Measurements from ENCODE around the gene UBA52. TPM values are rescaled to one million over a fixed set of nuclear protein-coding genes. Genes with fewer than 3 reads are reported as not detected.

The UBA52 gene
- total and polyA plus RNA-seq, 2 of the 13 experiments (the other 11 are each of a cell fraction or from before 2014, with no cell fraction given) = 959 to 1,782 TPM

DNA sequence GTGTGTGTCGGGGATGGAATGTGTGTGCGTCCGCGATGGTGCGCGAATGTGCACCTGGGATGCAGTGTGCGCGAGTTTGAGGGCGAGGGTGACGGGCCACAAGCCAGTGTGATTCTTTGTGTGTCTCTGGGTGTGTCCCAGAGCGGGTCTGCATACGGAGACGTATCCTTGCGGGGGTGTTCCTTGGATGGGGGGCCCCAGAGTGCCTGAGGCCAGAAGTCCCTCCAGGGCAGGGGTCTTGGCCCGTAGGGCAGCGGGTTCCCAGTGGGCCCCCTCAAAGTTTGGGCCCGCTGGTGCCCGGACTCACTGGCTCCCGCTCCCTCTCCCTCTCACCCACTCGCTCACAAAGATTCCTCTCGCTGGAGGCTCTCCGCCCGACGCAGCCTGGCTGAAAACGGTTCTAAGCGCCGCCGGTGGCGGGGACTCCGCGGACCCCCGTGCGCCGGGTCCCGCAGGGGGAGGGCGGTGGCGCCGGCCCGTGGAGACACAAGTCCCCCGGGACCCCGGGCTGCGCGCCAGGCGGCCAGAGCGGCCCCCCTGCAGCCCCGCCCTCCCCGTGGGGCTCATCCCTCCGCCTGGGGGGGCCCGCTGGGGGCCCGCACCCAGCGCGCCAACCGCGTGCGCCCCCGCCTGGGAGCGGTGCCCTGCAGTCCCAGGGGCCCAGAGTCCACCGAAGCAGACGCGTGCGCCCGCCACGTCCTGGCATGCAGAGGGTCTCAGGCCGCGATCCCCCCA lies 34.1 kb downstream of the UBA52 start:
- ATAC-seq (no peak), FAIRE-seq (no peak)
- TF ChIP-seq, protein P1, sequence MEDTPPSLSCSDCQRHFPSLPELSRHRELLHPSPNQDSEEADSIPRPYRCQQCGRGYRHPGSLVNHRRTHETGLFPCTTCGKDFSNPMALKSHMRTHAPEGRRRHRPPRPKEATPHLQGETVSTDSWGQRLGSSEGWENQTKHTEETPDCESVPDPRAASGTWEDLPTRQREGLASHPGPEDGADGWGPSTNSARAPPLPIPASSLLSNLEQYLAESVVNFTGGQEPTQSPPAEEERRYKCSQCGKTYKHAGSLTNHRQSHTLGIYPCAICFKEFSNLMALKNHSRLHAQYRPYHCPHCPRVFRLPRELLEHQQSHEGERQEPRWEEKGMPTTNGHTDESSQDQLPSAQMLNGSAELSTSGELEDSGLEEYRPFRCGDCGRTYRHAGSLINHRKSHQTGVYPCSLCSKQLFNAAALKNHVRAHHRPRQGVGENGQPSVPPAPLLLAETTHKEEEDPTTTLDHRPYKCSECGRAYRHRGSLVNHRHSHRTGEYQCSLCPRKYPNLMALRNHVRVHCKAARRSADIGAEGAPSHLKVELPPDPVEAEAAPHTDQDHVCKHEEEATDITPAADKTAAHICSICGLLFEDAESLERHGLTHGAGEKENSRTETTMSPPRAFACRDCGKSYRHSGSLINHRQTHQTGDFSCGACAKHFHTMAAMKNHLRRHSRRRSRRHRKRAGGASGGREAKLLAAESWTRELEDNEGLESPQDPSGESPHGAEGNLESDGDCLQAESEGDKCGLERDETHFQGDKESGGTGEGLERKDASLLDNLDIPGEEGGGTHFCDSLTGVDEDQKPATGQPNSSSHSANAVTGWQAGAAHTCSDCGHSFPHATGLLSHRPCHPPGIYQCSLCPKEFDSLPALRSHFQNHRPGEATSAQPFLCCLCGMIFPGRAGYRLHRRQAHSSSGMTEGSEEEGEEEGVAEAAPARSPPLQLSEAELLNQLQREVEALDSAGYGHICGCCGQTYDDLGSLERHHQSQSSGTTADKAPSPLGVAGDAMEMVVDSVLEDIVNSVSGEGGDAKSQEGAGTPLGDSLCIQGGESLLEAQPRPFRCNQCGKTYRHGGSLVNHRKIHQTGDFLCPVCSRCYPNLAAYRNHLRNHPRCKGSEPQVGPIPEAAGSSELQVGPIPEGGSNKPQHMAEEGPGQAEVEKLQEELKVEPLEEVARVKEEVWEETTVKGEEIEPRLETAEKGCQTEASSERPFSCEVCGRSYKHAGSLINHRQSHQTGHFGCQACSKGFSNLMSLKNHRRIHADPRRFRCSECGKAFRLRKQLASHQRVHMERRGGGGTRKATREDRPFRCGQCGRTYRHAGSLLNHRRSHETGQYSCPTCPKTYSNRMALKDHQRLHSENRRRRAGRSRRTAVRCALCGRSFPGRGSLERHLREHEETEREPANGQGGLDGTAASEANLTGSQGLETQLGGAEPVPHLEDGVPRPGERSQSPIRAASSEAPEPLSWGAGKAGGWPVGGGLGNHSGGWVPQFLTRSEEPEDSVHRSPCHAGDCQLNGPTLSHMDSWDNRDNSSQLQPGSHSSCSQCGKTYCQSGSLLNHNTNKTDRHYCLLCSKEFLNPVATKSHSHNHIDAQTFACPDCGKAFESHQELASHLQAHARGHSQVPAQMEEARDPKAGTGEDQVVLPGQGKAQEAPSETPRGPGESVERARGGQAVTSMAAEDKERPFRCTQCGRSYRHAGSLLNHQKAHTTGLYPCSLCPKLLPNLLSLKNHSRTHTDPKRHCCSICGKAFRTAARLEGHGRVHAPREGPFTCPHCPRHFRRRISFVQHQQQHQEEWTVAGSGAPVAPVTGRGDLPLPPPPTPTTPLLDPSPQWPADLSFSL (CRISPR knock-in tag; IDR thresholded peaks at IDR 0.05) = peak; percentile 67
- TF ChIP-seq ZSCAN12 (CRISPR knock-in tag; IDR thresholded peaks at IDR 0.05) (no peak), MED1 (CRISPR knock-in tag; IDR thresholded peaks at IDR 0.05) (peak; percentile 14; the same call in 1 of the 2 replicates), ZNF160 (CRISPR knock-in tag; IDR thresholded peaks at IDR 0.05) (0 out of 2 replicates have a peak, but pooled peaks have one; percentile 4), IKZF4 (CRISPR knock-in tag; IDR thresholded peaks at IDR 0.05; ENCODE audit: borderline replicate concordance, low read depth, not compliant biosample characterization) (no peak), GABPA (IDR thresholded peaks at IDR 0.05; ENCODE audit: low read depth, low read length) (no peak), GABPA (CRISPR knock-in tag; IDR thresholded peaks at IDR 0.05; ENCODE audit: low read depth) (no peak), TAF15 (IDR thresholded peaks at IDR 0.05; ENCODE audit: low read depth, low read length, poor library complexity, severe bottlenecking) (peak; percentile 29), SIX1 (CRISPR knock-in tag; IDR thresholded peaks at IDR 0.05; ENCODE audit: borderline replicate concordance) (no peak), THAP11 (CRISPR knock-in tag; IDR thresholded peaks at IDR 0.05) (0 out of 2 replicates have a peak, but pooled peaks have one; percentile 18), ZBTB7A (CRISPR knock-in tag; IDR thresholded peaks at IDR 0.05) (peak; percentile 71), PHF21A (CRISPR knock-in tag; IDR thresholded peaks at IDR 0.05) (peak; percentile 31; the same call in 1 of the 2 replicates), RFX1 (IDR thresholded peaks at IDR 0.05) (no peak), ZNF343 (CRISPR knock-in tag; IDR thresholded peaks at IDR 0.05) (no peak), ASH2L (IDR thresholded peaks at IDR 0.05; ENCODE audit: insufficient read length, low read depth, low read length) (peak; percentile 48)
- TF ChIP-seq, protein P2, sequence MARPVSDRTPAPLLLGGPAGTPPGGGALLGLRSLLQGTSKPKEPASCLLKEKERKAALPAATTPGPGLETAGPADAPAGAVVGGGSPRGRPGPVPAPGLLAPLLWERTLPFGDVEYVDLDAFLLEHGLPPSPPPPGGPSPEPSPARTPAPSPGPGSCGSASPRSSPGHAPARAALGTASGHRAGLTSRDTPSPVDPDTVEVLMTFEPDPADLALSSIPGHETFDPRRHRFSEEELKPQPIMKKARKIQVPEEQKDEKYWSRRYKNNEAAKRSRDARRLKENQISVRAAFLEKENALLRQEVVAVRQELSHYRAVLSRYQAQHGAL (CRISPR knock-in tag; IDR thresholded peaks at IDR 0.05; ENCODE audit: not compliant biosample characterization) = no peak

More for the DNA sequence above, 34.1 kb downstream of the UBA52 start:
- Histone ChIP-seq H4K20me1 (ENCODE audit: insufficient read depth, low read length) (peaks cover 26% of the 10 kb centered on the region), H3K9ac (ENCODE audit: insufficient read depth, low read depth, low read length) (peak overlapping the region; percentile 80), H3K27ac (ENCODE audit: extremely low read length, insufficient read depth, low read length) (peak overlapping the region; percentile 68), H2AFZ (ENCODE audit: low read length) (no peak overlapping the region), H3K4me3 (replicated peaks in 1 of 3; ENCODE audit: insufficient read depth in 1 of 3, low read depth in 2 of 3, low read length in 3 of 3) (peak overlapping the region; percentile 67 to 82 (median 82)), H3K27me3 (ENCODE audit: control insufficient read depth in 1 of 2, insufficient read depth in 2 of 2, low read length in 2 of 2) (no peaks in the 10 kb centered on the region; a peak in 1 of 5 replicates), H3K79me2 (ENCODE audit: insufficient read depth, low read length) (peaks cover 34% of the 10 kb centered on the region), H3K36me3 (replicated peaks in 1 of 2; ENCODE audit: control insufficient read depth in 1 of 2, insufficient read depth in 2 of 2, low read length in 2 of 2) (peaks cover 6 to 12% of the 10 kb centered on the region in 2 experiments; a peak in 3 of 5 replicates), H3K4me1 (ENCODE audit: insufficient read depth, low read length) (peaks cover 55% of the 10 kb centered on the region), H3K9me3 (ENCODE audit: low read length) (no peaks in the 10 kb centered on the region), H3K4me2 (ENCODE audit: low read depth, low read length) (peak overlapping the region; percentile 91)
- ChIA-PET CTCF (ENCODE audit: low intra/inter-chr PET ratio, low total read pairs) (no interaction called here), POLR2A (interaction anchor here (1.6 kb wide), 1 partner anchor 16 kb away, joined by 4 read pairs; no protein-coding TSS in a partner anchor)
- in situ Hi-C loops (cut with HindIII; ENCODE audit: extremely low pct_ligation_motif_present, low pct_unique_long_range_greater_than_20kb) = no loop called here
- 0% methylated on average over 5 of the region's 65 CpGs for WGBS (ENCODE audit: low lambda C conversion rate)
- no TSS peak for BruUV-seq (replicated peaks)
- no peak for DNase-seq (ENCODE audit: low spot score)
- intact Hi-C loops (cut with micrococcal nuclease; ENCODE audit: unreplicated experiment) = no loop called here
